HG03378 (cell line): ENCODE data around the gene SSRP1.

Source experiments
- ATAC-seq: cut with Tn5 transposase; IDR thresholded peaks from one replicate; pipeline ENCODE4 v1.9.1; 2021; ENCODE audit warnings: mild to moderate bottlenecking, moderate library complexity; ENCODE audit not compliant: unreplicated experiment

The SSRP1 gene

GRCh38 chr11:57359896-57360690, 24.4 kb upstream of the SSRP1 start:
- no peak for ATAC-seq

GRCh38 chr11:57359396-57359795, 23.7 kb upstream of the SSRP1 start:
- ATAC-seq = no peak

DNA sequence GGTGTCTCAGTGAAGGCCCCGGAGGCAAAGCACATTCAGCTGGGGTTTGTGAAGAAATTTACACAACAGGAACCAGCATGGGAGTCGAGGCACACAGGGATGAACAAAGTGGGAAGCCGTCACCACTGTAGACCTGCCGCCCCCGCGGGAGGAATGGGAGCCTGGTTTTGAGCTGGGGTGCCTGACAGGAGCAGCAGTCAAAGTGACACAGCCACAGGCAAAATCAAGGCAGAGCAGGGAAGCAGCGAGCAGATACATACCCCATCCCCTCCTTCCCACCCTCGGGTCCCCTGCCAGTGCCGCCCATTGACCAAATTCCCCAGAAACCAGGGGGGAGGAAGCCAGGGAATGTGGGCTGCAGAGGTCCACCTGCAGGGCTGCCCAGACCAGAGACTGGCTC, 23.3 kb upstream of the SSRP1 start:
- no peak for ATAC-seq

- ATAC-seq = no peak
Observed at GRCh38 chr11:57358543-57358961, 22.9 kb upstream of the SSRP1 start.

- no peak for ATAC-seq
Observed at GRCh38 chr11:57357856-57358255, 22.2 kb upstream of the SSRP1 start.

DNA sequence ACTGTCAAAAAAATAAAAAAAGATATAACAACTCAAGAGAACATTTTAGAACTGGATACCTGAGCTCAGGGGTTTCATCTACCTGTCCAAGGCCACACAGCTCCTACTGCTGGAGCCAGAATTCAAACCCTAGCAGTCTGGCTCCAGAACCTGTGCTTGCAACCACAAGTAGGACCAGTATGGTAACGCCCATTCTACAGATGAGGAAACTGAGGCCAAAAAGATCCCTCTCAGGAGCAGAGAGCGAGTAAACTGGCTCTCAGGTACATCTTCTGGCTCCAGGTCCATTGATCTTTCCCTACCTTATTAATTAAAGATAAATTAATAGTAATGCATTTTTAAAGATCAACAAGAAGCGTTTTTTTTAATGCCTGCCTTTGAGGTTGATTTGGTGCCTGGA, 21.6 kb upstream of the SSRP1 start:
- ATAC-seq = no peak

DNA sequence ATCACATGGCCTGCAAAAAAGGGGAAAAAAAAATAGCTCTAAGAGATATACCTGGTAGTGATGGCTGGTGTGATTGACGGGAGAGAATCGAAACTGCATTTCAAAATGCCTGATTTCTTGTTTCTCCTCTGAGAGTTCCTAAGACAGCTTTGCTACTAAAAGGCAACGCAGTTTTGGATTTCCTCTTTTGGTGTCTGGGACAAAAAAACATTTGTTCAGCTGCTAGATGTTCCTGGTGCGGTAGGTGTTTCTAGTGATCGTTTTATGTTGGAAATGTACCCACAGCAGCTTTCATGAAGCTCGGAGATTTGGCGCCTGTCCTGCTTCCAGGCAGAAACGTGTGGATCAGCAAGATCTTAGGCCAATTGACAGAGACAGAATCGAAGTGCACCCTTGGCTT, 20.6 kb upstream of the SSRP1 start:
- no peak for ATAC-seq

DNA sequence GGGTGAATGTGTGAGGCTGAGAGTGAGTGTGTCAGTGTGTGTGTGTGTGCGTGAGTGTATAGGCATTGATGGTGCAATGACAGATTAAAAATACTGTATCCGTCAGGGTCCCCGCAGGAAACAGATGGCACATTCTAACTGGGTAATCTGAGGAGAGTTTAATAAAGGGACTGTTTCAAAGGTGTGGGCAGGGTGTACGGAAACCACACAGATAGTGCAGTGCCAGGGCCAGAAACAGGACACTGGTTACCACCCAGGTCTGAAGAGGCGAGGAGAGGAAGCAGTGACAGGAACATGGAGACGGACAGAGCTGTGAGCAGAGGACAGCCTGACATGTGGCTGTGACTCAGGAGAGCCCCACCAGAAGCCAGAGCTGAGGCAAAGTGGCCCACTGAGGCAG, 19.0 kb upstream of the SSRP1 start:
- ATAC-seq = no peak

DNA sequence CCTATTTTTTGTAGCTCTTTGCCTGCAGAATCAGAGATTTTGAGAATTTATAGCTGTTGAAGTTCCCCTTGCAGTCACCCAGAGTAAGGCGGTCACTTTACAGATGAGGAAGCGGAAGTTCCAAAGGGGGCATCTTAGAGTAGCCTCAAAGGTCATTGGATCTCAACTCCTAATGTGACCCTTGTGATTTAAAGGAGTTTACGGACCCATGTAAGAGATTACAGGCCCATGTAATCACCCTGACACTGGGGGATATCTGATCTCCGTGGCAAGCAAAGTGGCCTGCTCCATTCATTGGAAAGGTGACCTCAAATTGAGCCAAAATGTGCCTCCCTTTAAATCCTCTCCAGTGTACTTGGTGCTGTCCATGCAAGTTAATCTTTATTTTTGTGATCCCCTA, 18.2 kb upstream of the SSRP1 start:
- no peak for ATAC-seq

DNA sequence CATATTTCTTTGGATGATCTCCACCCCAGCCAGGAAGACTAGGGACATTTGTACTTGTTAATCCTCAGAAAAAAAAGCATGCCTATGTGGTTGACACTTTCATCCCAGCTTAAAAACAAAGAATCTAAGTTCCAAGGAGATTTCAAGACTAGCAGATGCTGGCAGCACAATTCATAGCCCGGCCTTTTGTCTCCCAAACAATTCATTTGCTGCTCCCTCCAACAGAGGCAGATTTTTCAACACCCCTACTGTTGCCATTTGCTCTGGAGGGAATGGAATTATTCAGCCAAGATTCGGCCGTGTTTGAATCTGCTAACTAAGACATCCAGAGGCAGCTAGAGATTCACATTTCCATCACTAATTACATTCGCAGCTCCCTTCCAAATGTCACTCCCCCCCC, 17.8 kb upstream of the SSRP1 start:
- no peak for ATAC-seq

- no peak for ATAC-seq
Observed at GRCh38 chr11:57353036-57353435, 17.3 kb upstream of the SSRP1 start.

- no peak for ATAC-seq
Observed at GRCh38 chr11:57349491-57350274, 14.0 kb upstream of the SSRP1 start.

DNA sequence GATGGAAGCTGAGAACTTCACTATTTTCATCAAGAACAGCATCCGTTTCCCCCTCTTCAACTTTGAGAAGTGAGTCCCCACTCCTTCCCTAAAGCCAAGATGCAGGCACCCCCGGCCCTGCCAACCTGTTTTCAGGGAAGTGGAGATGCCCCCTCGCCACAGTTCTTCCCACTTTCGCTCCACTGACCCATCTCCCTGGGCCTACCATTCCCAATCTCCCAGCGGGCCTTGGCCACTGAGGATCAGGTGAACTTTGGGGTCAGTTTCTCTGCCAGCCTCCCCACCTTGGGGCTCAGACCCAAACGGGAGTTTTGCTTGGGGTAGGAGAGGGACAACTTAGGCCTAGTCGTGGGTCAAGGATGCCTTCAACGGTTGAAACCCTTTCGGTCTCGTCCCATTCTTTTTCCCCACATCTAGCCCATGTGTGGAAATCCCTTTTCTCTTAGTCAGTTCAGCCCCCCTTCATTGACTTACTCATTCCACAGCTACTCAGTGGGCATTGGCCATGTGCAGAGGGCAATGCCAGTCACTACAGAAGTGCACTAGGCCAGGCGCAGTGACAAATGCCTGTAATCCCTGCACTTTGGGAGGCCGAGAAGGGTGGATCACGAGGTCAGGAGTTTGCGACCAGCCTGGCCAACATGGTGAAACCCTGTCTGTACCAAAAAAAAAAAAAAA, 13.1 kb upstream of the SSRP1 start:
- no peak for ATAC-seq

DNA sequence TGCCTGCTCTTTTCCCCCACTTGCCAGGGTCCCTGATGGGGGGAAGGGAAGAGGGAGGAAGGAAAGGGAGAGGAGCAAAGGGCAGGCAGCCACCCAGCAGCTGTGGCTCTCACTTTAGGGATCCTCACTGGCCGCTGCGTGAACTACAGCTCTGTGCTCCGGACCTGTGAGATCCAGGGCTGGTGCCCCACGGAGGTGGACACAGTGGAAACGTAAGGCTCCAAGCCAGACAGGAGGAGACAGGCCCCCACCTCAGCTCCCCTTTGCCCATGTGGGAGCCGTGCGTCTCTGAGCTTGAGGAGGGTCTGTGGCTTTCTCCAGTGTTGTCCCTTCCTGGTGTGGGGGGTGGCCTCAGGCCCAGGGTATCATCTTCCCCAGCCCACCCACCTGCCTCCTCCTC, 12.4 kb upstream of the SSRP1 start:
- ATAC-seq = no peak

DNA sequence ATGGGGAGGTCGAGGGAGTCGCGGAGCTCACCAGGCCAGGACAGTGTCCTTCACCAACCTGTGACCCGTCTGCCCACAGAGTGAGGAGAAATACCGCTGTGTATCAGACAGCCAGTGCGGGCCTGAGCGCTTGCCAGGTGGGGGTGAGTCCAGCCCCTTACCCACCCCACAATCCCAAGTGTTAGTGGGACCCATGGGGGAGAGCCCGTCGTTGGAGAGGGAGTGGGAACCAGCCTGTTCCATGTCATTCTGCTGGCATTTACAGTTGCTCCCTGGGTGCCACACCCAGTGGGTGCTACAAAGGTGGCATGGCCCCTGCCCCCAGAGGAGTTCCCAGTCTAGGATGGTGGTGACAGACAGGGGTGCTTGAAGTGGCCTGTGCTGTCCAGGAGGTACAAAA, 11.6 kb upstream of the SSRP1 start:
- no peak for ATAC-seq

- no peak for ATAC-seq
Observed at GRCh38 chr11:57345555-57346211, 10.0 kb upstream of the SSRP1 start.

DNA sequence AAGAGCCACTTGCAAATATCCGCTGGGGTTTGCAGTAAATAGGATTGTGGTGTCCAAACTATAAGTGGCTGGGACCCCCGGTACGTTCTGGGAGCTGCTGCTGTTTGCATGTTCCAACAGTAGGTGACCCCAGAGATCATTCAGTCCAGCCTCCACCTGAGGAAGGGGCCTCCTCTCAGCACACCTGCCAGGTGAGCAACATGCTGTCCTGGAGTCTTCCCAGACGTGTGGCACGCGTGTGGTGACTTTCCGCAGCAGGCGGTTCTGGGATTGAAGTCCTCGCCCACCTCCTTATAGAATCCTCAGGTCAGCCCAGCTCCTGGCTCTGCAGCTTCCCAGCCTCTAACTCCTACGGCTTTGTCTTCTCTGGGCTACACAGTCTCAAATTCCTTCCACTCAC, 9.1 kb upstream of the SSRP1 start:
- no peak for ATAC-seq

GRCh38 chr11:57343825-57344224, 8.1 kb upstream of the SSRP1 start:
- ATAC-seq = no peak

- no peak for ATAC-seq
Observed at GRCh38 chr11:57342702-57343101, 7.0 kb upstream of the SSRP1 start.

DNA sequence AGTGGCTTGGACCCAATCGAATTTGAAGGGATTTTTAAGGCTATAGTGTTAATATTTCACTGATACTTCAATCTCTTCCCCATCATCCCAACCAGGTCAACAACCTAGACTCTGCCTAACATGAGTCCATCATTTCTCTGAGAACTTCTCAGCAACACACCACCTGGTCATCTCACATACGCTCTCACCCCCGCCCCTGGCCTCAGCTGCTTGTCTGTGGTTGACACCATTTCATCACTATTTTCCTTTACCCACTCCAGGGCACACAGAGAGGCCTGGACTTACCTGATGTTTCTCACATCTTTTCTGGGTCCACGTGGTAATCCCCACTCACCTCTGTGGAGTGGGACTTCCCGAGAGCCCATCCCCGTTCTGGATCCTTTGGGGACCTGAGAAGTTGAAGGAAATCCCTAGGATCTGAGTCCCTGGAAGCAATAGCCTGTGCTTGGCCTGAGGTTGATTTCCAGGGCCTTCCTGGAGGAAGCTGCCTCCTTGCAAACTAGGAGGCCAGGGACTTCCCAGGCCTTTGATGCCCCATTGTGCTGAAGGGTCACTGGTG, 5.6 kb upstream of the SSRP1 start:
- no peak for ATAC-seq

GRCh38 chr11:57340039-57340615, 4.4 kb upstream of the SSRP1 start:
- ATAC-seq = no peak
